HG02642 (cell line): ENCODE data around the gene NPIPB4.
"Not testable (repeated sequence)": the region's sequence is repeated elsewhere in the genome, so short reads cannot be mapped to it uniquely, and the experiment has no call there.

Experiments used
- ATAC-seq: cut with Tn5 transposase; IDR thresholded peaks from one replicate; pipeline ENCODE4 v1.9.1; 2021; ENCODE audit warnings: mild to moderate bottlenecking; ENCODE audit not compliant: unreplicated experiment, poor library complexity

The NPIPB4 gene

GRCh38 chr16:21857656-21858055, at the start of gene NPIPB4:
NPIPB4 (minus strand) TSS chr16:21857756; CDS start chr16:21857378, 378 bp downstream.
- not testable (repeated sequence) for ATAC-seq

- ATAC-seq, result not testable (repeated sequence)
Observed at GRCh38 chr16:21898998-21899397, 41.4 kb upstream of the NPIPB4 start.

GRCh38 chr16:21881988-21882387, 24.4 kb upstream of the NPIPB4 start:
- not testable (repeated sequence) for ATAC-seq

- not testable (repeated sequence) for ATAC-seq
Observed at GRCh38 chr16:21837186-21837585, 20.4 kb downstream of the NPIPB4 start.

GRCh38 chr16:21836334-21836733, 21.2 kb downstream of the NPIPB4 start:
- ATAC-seq, result not testable (repeated sequence)

- not testable (repeated sequence) for ATAC-seq
Observed at GRCh38 chr16:21835747-21836146, 21.8 kb downstream of the NPIPB4 start.

- not testable (repeated sequence) for ATAC-seq
Observed at GRCh38 chr16:21834211-21834610, 23.3 kb downstream of the NPIPB4 start.

GRCh38 chr16:21829929-21830328, 27.6 kb downstream of the NPIPB4 start:
- not testable (repeated sequence) for ATAC-seq

- not testable (repeated sequence) for ATAC-seq
Observed at GRCh38 chr16:21826067-21826706, 31.4 kb downstream of the NPIPB4 start.

- ATAC-seq, result not testable (repeated sequence)
Observed at GRCh38 chr16:21825526-21825925, 32.0 kb downstream of the NPIPB4 start.

GRCh38 chr16:21823258-21823657, 34.3 kb downstream of the NPIPB4 start:
- ATAC-seq, result not testable (repeated sequence)

- not testable (repeated sequence) for ATAC-seq
Observed at GRCh38 chr16:21820908-21821465, 36.6 kb downstream of the NPIPB4 start.

- ATAC-seq, result peak; percentile 98
Observed at GRCh38 chr16:21820028-21820907, 37.3 kb downstream of the NPIPB4 start.

GRCh38 chr16:21819617-21820016, 37.9 kb downstream of the NPIPB4 start:
- ATAC-seq, result not testable (repeated sequence)

- not testable (repeated sequence) for ATAC-seq
Observed at GRCh38 chr16:21817012-21817411, 40.5 kb downstream of the NPIPB4 start.

- not testable (repeated sequence) for ATAC-seq
Observed at GRCh38 chr16:21815694-21816093, 41.9 kb downstream of the NPIPB4 start.

GRCh38 chr16:21802375-21802663, 55.2 kb downstream of the NPIPB4 start:
- not testable (repeated sequence) for ATAC-seq

GRCh38 chr16:21801538-21802374, 55.8 kb downstream of the NPIPB4 start:
- not testable (repeated sequence) for ATAC-seq

GRCh38 chr16:21798601-21799000, 59.0 kb downstream of the NPIPB4 start:
- not testable (repeated sequence) for ATAC-seq

- ATAC-seq, result not testable (repeated sequence)
Observed at GRCh38 chr16:21793310-21793709, 64.2 kb downstream of the NPIPB4 start.
